ENCODE measurements around the gene PC. TPM values are rescaled to one million over a fixed set of nuclear protein-coding genes. Genes with fewer than 3 reads are reported as not detected.
A peak's percentile ranks its signal among the peaks of the same experiment; 100 is the strongest.

Gene PC
- total and polyA plus RNA-seq, 5 experiments from 2014 or later = 3.5 to 8.5 (median 6.9) TPM

DNA sequence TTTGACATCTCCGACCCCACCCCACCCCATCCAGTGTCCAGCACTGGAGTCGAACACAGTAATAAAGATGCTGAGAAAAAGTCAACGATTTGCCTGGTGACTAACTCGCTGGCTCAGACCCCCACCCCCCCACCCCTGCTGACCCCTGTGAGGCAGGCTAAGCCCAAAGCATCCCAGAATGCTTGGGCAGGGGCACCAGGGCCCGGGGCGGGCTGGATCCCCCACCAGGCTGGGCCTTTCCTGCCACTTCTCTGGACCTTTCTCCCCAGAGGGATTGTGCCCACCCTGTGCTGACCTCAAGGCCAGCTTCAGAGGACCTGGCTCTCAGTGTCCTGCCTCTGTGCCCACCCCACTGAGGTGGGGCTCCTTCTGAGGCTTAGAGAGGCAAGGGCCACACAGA is 18.7 kb upstream of the PC start:
- POLR2A ChIA-PET = interaction anchor here (0.5 kb wide), 1 partner anchor 263 kb away, joined by 3 read pairs; no protein-coding TSS in a partner anchor
- ATAC-seq = no peak
- peaks cover 0 to 1% (median 1%) of the 10 kb centered on the region in 4 donors for H3K4me1 Mint-ChIP-seq
- no peaks in the 10 kb centered on the region for H3K36me3 Mint-ChIP-seq
- peaks cover 0 to 17% (median 4%) of the 10 kb centered on the region in 5 donors for H3K27me3 Mint-ChIP-seq
- DNase-seq = no peak
- H3K9me3 Mint-ChIP-seq = peaks cover 0 to 10% (median 0%) of the 10 kb centered on the region in 9 donors
- no peak overlapping the region for H3K27ac Mint-ChIP-seq
- H3K4me3 Mint-ChIP-seq = no peak overlapping the region

- POLR2A ChIA-PET = interaction anchor here (0.6 to 0.7 kb wide), 2 partner anchors 133 to 371 kb away, joined by 3 read pairs; partner anchors contain the start of gene RCE1
- ATAC-seq = no peak
- peak in 4 of 10 donors; percentile 8 to 50 (median 15) for DNase-seq
- peak overlapping the region in 1 of 10 donors; percentile 66 for H3K27ac Mint-ChIP-seq
- H3K9me3 Mint-ChIP-seq = peaks cover 0 to 10% (median 0%) of the 10 kb centered on the region in 9 donors
- H3K4me3 Mint-ChIP-seq = no peak overlapping the region
- peaks cover 1 to 20% (median 4%) of the 10 kb centered on the region in 5 donors for H3K27me3 Mint-ChIP-seq
- no peaks in the 10 kb centered on the region for H3K36me3 Mint-ChIP-seq
- H3K4me1 Mint-ChIP-seq = no peaks in the 10 kb centered on the region
Measured at GRCh38 chr11:66976028-66976467, 17.9 kb upstream of the PC start.

- ATAC-seq = no peak
- peak in 1 of 10 donors; percentile 8 for DNase-seq
- Mint-ChIP-seq H3K36me3 (no peaks in the 10 kb centered on the region), H3K27ac (peak overlapping the region in 1 of 10 donors; percentile 66), H3K4me3 (no peak overlapping the region), H3K4me1 (peaks cover 0 to 3% (median under 1%) of the 10 kb centered on the region in 4 donors), H3K27me3 (peaks cover 4 to 23% (median 5%) of the 10 kb centered on the region in 5 donors), H3K9me3 (peaks cover 0 to 10% (median 0%) of the 10 kb centered on the region in 9 donors)
- POLR2A ChIA-PET = interaction anchor here (0.6 to 0.7 kb wide), 2 partner anchors 132 to 372 kb away, joined by 3 read pairs; partner anchors contain the start of gene RCE1
Measured at GRCh38 chr11:66975405-66976027, 17.3 kb upstream of the PC start.

DNA sequence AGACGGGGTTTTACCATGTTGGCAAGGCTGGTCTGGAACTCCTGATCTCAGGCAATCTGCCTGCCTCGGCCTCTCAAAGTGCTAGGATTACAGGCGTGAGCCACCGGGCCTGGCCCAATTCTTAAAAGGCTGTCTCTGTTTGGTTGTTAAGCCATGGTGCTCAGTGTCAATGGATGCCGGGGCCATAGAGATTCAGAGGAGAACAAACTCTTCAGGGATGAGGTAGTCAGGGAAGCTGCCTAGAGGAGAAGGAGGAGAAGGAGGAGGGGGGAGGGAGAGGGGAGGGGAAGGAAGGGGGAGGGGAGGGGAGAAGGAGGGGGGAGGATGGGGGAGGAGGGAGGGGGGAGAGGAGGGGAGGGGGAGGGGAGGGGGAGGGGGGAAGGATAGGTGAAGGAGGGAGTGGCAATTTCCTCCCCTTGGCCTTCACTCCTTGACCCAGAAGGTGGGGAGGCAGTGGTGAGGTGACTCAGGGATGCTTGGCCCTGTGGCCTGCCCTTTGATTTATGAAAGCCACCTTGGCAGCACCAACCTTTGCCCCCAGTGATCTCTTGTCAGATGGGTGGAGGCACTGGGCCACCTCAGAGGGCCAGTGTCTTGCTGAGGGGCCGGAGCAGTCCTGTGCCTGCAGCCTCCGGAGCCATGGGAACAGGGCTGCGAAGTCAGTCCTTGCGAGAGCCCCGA is 16.7 kb upstream of the PC start, which contains the start of gene C11orf86:
Gene C11orf86 (plus strand): TSS at position 581 of the 681 bp plus-strand sequence. CDS start 59 bp downstream, at position 640.
- ATAC-seq (no peak), DNase-seq (no peak)
- H3K36me3 Mint-ChIP-seq = no peaks in the 10 kb centered on the region
- H3K4me1 Mint-ChIP-seq = peaks cover 0 to 4% (median under 1%) of the 10 kb centered on the region in 4 donors
- peaks cover 0 to 10% (median 0%) of the 10 kb centered on the region in 9 donors for H3K9me3 Mint-ChIP-seq
- POLR2A ChIA-PET = no interaction called here
- H3K27ac Mint-ChIP-seq = peak within 1 kb of the TSS in 1 of 10 donors; percentile 66
- H3K27me3 Mint-ChIP-seq = peaks cover 4 to 23% (median 5%) of the 10 kb centered on the region in 5 donors
- H3K4me3 Mint-ChIP-seq = no peak within 1 kb of the TSS

DNA sequence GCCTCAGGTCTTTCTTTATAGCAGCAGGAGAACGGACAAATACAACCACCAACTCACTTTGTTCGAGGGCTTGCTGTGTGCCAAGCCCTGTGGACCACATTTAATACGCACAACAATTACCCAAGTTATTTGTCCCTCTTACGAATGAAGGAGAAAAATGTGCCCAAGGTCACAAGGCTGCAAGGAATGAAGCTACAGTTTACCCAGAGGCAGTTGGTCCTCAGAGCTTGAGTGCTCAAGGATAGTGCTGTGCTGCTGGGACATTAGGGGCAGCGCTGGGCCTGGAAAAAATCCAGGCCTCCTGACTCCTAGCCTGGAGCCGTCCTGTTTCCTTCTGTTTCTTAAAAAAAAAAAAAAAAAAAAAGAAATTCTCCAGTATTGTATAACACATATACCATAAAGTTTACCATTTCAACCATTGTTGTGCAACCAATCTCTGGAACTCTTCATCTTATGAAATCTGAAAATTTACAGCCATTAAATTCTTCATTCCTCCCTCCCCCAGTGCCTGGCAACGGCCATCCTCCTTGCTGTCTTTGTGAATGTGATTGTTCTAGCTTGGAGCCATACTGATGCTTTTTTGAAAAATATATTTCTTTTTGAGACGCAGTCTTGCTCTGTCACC is 15.9 kb upstream of the PC start:
- peaks cover 0 to 4% (median under 1%) of the 10 kb centered on the region in 4 donors for H3K4me1 Mint-ChIP-seq
- H3K27ac Mint-ChIP-seq = no peak overlapping the region
- H3K9me3 Mint-ChIP-seq = peaks cover 0 to 10% (median 0%) of the 10 kb centered on the region in 9 donors
- POLR2A ChIA-PET = no interaction called here
- no peaks in the 10 kb centered on the region for H3K36me3 Mint-ChIP-seq
- no peak overlapping the region for H3K4me3 Mint-ChIP-seq
- H3K27me3 Mint-ChIP-seq = peaks cover 3 to 23% (median 5%) of the 10 kb centered on the region in 5 donors
- ATAC-seq (no peak), DNase-seq (no peak)

DNA sequence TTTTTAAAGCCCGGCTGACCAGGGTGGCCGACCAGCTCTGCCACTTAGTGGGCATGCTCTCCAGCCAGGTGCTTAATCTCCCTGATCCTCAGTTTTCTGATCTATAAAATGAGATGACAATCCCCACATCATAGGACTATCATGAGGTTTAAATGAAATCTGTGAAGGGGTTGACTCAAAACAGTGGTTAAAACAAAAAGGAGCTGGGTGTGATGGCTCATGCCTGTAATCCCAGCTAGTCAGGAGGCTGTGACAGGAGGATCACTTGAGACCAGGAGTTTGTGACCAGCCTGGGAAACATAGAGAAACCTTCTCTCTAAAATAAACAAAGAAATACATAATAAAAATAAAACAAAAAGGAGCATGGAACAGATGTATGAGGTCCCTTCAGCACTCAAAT is 13.3 kb upstream of the PC start:
- Mint-ChIP-seq H3K4me3 (no peak overlapping the region), H3K9me3 (no peaks in the 10 kb centered on the region), H3K27me3 (peaks cover 3 to 22% (median 5%) of the 10 kb centered on the region in 5 donors), H3K4me1 (peaks cover 0 to 4% (median 2%) of the 10 kb centered on the region in 4 donors), H3K27ac (no peak overlapping the region), H3K36me3 (no peaks in the 10 kb centered on the region)
- ATAC-seq = no peak
- POLR2A ChIA-PET = interaction anchor here (0.7 kb wide), 1 partner anchor 1948 kb away, joined by 3 read pairs; no protein-coding TSS in a partner anchor
- no peak for DNase-seq

GRCh38 chr11:66970807-66971442 is 12.7 kb upstream of the PC start:
- Mint-ChIP-seq H3K4me1 (peaks cover 0 to 4% (median 2%) of the 10 kb centered on the region in 4 donors), H3K4me3 (no peak overlapping the region), H3K36me3 (no peaks in the 10 kb centered on the region), H3K9me3 (no peaks in the 10 kb centered on the region), H3K27ac (peak overlapping the region in 1 of 10 donors; percentile 14), H3K27me3 (peaks cover 3 to 20% (median 8%) of the 10 kb centered on the region in 5 donors)
- DNase-seq (no peak), ATAC-seq (no peak)
- POLR2A ChIA-PET = interaction anchor here (0.7 kb wide), 1 partner anchor 1947 kb away, joined by 3 read pairs; no protein-coding TSS in a partner anchor

DNA sequence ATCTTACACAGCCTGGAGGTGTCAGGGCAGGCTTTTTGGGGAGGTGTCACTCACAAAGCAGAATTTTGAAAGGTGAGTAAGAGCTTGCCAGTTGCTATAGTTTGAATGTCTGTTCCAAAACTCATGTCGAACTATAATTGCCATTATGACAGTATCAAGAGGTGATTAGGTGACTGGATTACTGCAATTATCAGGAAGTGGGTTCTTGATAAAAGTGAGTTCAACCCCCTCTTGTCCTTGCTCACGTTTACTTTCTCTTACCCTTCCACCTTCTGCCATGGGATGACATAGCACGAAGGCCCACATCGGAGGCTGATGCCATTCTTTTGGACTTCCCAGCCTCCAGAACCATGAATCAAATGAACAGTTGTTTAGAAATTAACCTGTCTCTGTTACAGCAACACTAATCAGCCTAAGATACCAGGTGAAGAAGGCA is 12.2 kb upstream of the PC start:
- Mint-ChIP-seq H3K36me3 (no peaks in the 10 kb centered on the region), H3K27ac (peak overlapping the region in 1 of 10 donors; percentile 14), H3K4me3 (no peak overlapping the region), H3K9me3 (no peaks in the 10 kb centered on the region), H3K27me3 (peaks cover 3 to 17% (median 5%) of the 10 kb centered on the region in 5 donors), H3K4me1 (peaks cover 0 to 4% (median 2%) of the 10 kb centered on the region in 4 donors)
- ATAC-seq = no peak
- POLR2A ChIA-PET = no interaction called here
- peak in 1 of 10 donors; percentile 6 for DNase-seq

- no peaks in the 10 kb centered on the region for H3K36me3 Mint-ChIP-seq
- no peak for ATAC-seq
Measured at GRCh38 chr11:66969584-66970225, 11.5 kb upstream of the PC start.

DNA sequence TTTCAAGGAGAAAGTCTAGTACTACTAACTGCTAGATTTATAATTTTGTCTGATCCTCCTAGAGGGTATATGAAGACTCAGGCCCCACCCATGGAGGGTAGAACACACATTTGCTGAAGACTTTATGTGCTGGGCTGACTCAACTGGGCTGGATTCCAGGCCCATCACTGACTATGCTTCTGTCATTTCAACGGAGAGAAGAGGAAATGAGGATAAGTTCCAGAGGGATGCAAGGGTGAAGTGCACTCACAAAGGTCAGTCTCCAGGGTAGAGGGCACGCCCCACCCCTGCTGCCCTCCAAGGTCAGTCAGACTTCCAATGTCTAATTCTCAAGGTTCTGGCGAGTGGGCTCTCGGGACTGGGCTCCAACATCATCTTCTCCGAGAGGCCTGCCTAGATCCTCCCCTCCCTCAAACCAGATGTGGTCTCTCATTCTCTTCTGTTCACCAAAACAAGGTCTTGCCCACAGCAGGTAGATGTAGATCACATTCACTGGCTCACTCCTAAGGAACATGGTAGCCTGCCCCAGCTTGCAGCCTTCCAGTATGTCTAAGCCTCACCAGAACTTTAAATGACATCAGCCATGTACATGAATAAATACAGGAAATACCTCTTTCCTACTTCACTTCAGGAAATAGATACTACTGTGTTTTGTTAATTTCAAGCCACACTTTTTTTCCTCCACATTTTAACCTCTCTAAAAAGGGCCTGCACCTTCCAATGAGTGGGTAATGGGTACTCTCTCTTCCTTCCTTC is 9.7 kb upstream of the PC start:
- Mint-ChIP-seq H3K4me3 (peak overlapping the region in 1 of 10 donors; percentile 47), H3K36me3 (no peaks in the 10 kb centered on the region), H3K27me3 (peaks cover 4 to 15% (median 5%) of the 10 kb centered on the region in 5 donors), H3K27ac (no peak overlapping the region), H3K9me3 (no peaks in the 10 kb centered on the region), H3K4me1 (peaks cover 0 to 4% (median 2%) of the 10 kb centered on the region in 4 donors)
- ATAC-seq (no peak), DNase-seq (peak in 1 of 10 donors; percentile 36)
- POLR2A ChIA-PET = no interaction called here

More at GRCh38 chr11:66969584-66970225, 11.5 kb upstream of the PC start:
- H3K9me3 Mint-ChIP-seq = no peaks in the 10 kb centered on the region
- peaks cover 0 to 4% (median 2%) of the 10 kb centered on the region in 4 donors for H3K4me1 Mint-ChIP-seq
- H3K27me3 Mint-ChIP-seq = peaks cover 5 to 15% (median 5%) of the 10 kb centered on the region in 5 donors
- POLR2A ChIA-PET = no interaction called here
- H3K27ac Mint-ChIP-seq = no peak overlapping the region
- peak in 1 of 10 donors; percentile 52 for DNase-seq
- H3K4me3 Mint-ChIP-seq = no peak overlapping the region

DNA sequence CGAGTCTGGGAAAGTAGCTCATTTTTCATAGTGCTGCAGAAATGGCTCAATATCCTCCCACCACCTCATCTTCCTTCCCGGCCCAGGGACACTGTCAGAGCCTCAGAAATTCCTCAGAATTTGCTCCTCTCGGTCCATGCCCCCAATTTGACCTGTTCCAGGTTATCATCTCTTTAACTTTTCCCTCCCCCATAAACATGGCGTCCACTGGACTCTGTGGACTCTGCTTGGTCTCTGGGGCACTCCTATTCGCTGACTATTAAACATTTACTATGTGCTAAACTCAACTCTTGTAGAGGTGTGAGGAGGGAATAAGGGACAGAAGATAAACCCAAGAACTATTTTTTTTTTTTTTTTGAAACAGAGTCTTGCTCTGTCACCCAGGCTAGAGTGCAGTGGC is 8.2 kb upstream of the PC start:
- Mint-ChIP-seq H3K27ac (no peak overlapping the region), H3K9me3 (no peaks in the 10 kb centered on the region), H3K4me1 (peaks cover 0 to 4% (median 2%) of the 10 kb centered on the region in 4 donors), H3K4me3 (no peak overlapping the region), H3K36me3 (no peaks in the 10 kb centered on the region), H3K27me3 (peaks cover 2 to 10% (median 5%) of the 10 kb centered on the region in 5 donors)
- DNase-seq (no peak), ATAC-seq (no peak)
- POLR2A ChIA-PET = no interaction called here
